T-helper 2 cell treated with Interferon-gamma antibody and Interleukin-4, amounts not matched to agents 5 μg/mL and 100 μg/mL, for 36 hours (primary cell): Measurements from ENCODE around the gene TMEM106A.
A peak's percentile ranks its signal among the peaks of the same experiment; 100 is the strongest.
"Not testable (repeated sequence)": the region's sequence is repeated elsewhere in the genome, so short reads cannot be mapped to it uniquely, and the experiment has no call there.

Experiments
- DNase-seq: peaks from one replicate; pipeline ENCODE4 v3.0.0; 2021; ENCODE audit warnings: low spot score
- H3K27ac Mint-ChIP-seq: one replicate; pipeline ENCODE4 v1.8.0; 2021; ENCODE audit warnings: mild to moderate bottlenecking, mixed read lengths
- H3K27me3 Mint-ChIP-seq: one replicate; pipeline ENCODE4 v1.8.0; 2021; ENCODE audit warnings: low read depth, mixed read lengths
- H3K36me3 Mint-ChIP-seq: one replicate; pipeline ENCODE4 v1.8.0; 2021; ENCODE audit warnings: low read depth, mixed read lengths
- H3K4me1 Mint-ChIP-seq: one replicate; pipeline ENCODE4 v1.8.0; 2021; ENCODE audit warnings: low read depth, mixed read lengths
- H3K4me3 Mint-ChIP-seq: one replicate; pipeline ENCODE4 v1.8.0; 2022; ENCODE audit warnings: mild to moderate bottlenecking, moderate library complexity, mixed read lengths
- H3K9me3 Mint-ChIP-seq: one replicate; pipeline ENCODE4 v1.8.0; 2021; ENCODE audit warnings: mixed read lengths

TMEM106A gene

GRCh38 chr17:43220511-43221125, 8.9 kb downstream of the TMEM106A start:
- no peaks in the 10 kb centered on the region for H3K27me3 Mint-ChIP-seq
- no peak overlapping the region for H3K4me3 Mint-ChIP-seq
- no peak for DNase-seq
- peaks cover 23% of the 10 kb centered on the region for H3K36me3 Mint-ChIP-seq
- peaks cover 8% of the 10 kb centered on the region for H3K4me1 Mint-ChIP-seq
- H3K27ac Mint-ChIP-seq = peak overlapping the region; percentile 31
- no peaks in the 10 kb centered on the region for H3K9me3 Mint-ChIP-seq

DNA sequence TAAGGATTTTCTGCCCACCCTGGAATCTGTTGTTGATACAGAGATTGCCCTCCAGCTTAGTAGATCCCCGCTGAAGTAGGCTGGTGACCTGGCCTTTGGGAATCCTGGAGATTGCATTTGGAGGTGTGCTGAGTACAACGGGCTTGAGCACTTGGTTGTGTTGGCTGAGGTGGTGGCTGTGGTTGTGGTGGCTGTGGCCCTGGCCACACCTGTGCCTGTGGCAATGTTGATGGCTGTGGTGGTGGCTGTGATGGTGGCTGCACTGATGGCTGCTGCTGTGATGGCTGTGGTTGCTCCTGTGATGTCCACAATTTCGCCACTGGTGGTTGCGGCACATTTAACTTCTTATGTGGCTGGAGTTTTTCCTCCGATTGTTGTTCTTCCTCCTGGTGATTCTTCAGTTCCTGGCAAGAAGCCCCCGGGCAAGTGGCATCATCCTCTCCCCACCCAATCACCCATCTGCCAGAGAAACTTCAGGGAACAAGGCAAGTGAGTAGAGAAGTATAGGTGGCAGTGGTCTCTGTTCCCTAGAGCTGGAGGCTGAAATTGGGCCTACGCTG, 12.6 kb downstream of the TMEM106A start:
- no peak overlapping the region for H3K4me3 Mint-ChIP-seq
- H3K36me3 Mint-ChIP-seq = peaks cover 6% of the 10 kb centered on the region
- H3K4me1 Mint-ChIP-seq = peaks cover 2% of the 10 kb centered on the region
- DNase-seq = no peak
- no peaks in the 10 kb centered on the region for H3K27me3 Mint-ChIP-seq
- no peaks in the 10 kb centered on the region for H3K9me3 Mint-ChIP-seq
- peak overlapping the region; percentile 26 for H3K27ac Mint-ChIP-seq

DNA sequence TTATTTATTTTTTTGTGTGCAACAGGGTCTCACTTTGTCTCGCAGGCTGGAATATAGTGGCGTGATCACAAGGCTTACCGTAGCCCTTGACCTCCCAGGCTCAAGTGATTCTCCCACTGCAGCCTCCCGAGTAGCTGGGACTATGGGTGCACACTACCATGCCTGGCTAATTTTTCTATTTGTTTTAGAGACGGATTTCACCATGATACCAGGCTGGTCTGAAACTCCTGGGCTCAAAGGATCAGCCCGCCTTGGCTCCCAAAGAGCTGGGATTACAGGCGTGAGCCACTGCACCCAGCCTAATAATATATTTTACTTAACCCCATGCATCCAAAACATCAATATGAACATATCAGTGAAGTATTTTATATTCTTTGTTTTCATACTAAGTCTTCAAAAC, 14.7 kb downstream of the TMEM106A start:
- peaks cover 6% of the 10 kb centered on the region for H3K36me3 Mint-ChIP-seq
- H3K27me3 Mint-ChIP-seq = no peaks in the 10 kb centered on the region
- H3K27ac Mint-ChIP-seq = no peak overlapping the region
- no peaks in the 10 kb centered on the region for H3K9me3 Mint-ChIP-seq
- H3K4me3 Mint-ChIP-seq = no peak overlapping the region
- H3K4me1 Mint-ChIP-seq = peaks cover 2% of the 10 kb centered on the region
- DNase-seq = no peak

GRCh38 chr17:43228020-43228782, 16.5 kb downstream of the TMEM106A start, which contains the start of gene CCDC200:
Gene CCDC200, minus strand, starts transcription at chr17:43228623. Its CDS starts 69 bp downstream, at chr17:43228554.
- H3K27me3 Mint-ChIP-seq, H3K4me1 Mint-ChIP-seq, H3K36me3 Mint-ChIP-seq, DNase-seq, H3K9me3 Mint-ChIP-seq, H3K4me3 Mint-ChIP-seq, H3K27ac Mint-ChIP-seq: not testable (repeated sequence)

GRCh38 chr17:43231205-43232020, 19.7 kb downstream of the TMEM106A start:
- DNase-seq, H3K27me3 Mint-ChIP-seq, H3K4me1 Mint-ChIP-seq, H3K9me3 Mint-ChIP-seq, H3K4me3 Mint-ChIP-seq, H3K27ac Mint-ChIP-seq, H3K36me3 Mint-ChIP-seq: not testable (repeated sequence)

- not testable (repeated sequence) for H3K9me3 Mint-ChIP-seq, H3K4me3 Mint-ChIP-seq, H3K27me3 Mint-ChIP-seq, H3K4me1 Mint-ChIP-seq, H3K36me3 Mint-ChIP-seq
- peak; percentile 34 for DNase-seq
- H3K27ac Mint-ChIP-seq = peak overlapping the region; percentile 83
Measured at GRCh38 chr17:43232021-43232699, 20.5 kb downstream of the TMEM106A start.

GRCh38 chr17:43233263-43233662, 21.6 kb downstream of the TMEM106A start:
- not testable (repeated sequence) for H3K4me3 Mint-ChIP-seq, H3K4me1 Mint-ChIP-seq, H3K27ac Mint-ChIP-seq, DNase-seq, H3K36me3 Mint-ChIP-seq, H3K9me3 Mint-ChIP-seq, H3K27me3 Mint-ChIP-seq

DNA sequence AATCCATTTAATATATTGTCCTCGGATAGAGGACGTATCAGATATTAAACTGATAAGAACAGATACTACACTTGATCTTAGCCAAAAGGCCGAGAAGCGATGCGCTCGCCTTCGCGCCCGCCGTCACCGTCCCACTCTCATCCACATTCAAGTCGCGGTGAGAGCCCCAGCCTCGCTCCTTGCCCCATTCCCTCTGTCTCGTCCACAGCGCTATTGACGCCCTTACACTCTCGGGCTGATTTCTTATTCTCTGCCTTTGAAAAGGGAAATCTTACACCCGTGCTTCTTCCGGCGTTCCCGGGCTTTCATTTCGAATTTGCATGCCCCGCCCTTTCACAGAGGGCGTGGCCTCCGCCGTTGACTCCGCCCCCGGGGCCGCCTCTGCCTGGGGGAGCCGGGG, 22.2 kb downstream of the TMEM106A start, which contains the start of gene RNU2-1:
TSS of gene RNU2-1 (minus strand) at position 101 of the 400 bp plus-strand sequence.
- not testable (repeated sequence) for H3K27me3 Mint-ChIP-seq, H3K27ac Mint-ChIP-seq, DNase-seq, H3K4me3 Mint-ChIP-seq, H3K4me1 Mint-ChIP-seq, H3K36me3 Mint-ChIP-seq, H3K9me3 Mint-ChIP-seq

DNA sequence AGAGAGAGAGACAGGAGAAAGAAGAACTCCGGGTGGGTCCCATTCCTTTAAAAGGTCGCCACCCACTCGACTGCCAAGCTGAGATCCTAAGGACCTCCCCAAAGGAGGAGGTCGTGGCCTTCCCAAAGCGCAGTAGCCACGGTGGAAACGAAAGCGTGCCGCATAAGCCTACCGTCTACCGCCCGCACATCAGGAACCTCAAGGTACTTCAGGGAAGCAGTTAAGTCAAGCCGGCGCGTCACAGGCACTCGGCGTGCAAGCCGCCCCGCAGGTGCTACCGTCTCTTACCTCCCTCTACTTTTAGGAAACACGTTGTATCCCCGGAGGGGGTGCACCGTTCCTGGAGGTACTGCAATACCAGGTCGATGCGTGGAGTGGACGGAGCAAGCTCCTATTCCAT, 27.9 kb downstream of the TMEM106A start:
- H3K9me3 Mint-ChIP-seq, H3K27ac Mint-ChIP-seq, H3K36me3 Mint-ChIP-seq, H3K27me3 Mint-ChIP-seq, H3K4me1 Mint-ChIP-seq, DNase-seq, H3K4me3 Mint-ChIP-seq: not testable (repeated sequence)

- H3K27ac Mint-ChIP-seq, H3K27me3 Mint-ChIP-seq, H3K9me3 Mint-ChIP-seq, H3K4me1 Mint-ChIP-seq, H3K36me3 Mint-ChIP-seq, H3K4me3 Mint-ChIP-seq: not testable (repeated sequence)
- peak; percentile 4 for DNase-seq
Measured at GRCh38 chr17:43240596-43241352, 29.1 kb downstream of the TMEM106A start.

DNA sequence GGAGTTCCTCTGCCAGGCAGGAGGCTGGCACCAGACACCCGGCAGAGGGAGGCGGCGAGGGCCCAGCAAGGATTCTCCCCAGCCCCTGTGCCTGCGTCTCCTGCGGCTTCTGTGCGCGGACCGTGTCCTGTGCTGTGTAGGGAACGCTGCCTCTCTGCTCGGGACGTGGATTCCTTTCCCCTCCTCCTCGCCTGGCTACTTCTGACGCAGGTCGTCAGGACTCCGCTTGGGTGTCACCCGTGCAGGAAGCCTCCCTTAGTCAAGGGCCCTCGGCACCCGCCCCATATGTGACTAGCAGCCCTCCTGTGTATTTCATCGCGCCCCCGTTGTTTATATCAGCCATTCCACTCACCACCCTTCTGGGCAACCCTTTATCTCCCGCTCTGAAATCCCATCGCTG, 34.8 kb downstream of the TMEM106A start:
- not testable (repeated sequence) for H3K4me1 Mint-ChIP-seq, H3K9me3 Mint-ChIP-seq, H3K36me3 Mint-ChIP-seq, H3K27ac Mint-ChIP-seq, H3K27me3 Mint-ChIP-seq, H3K4me3 Mint-ChIP-seq
- DNase-seq = peak; percentile 59
